K562 (cell line): Measurements from ENCODE around the gene ZNF668. TPM values are rescaled to one million over a fixed set of nuclear protein-coding genes. Genes with fewer than 3 reads are reported as not detected.

Experiments
- KDM5B ChIP-seq: fragments of 200-600 bp; sonication (generic); IDR thresholded peaks from 2 replicates; pipeline ENCODE4 v1.6.1; 2012; ENCODE audit warnings: low read depth, mild to moderate bottlenecking, moderate library complexity, low read length, control low read depth, inconsistent platforms; ENCODE audit not compliant: insufficient replicate concordance
- OTX1 ChIP-seq: fragments of 450-650 bp; formaldehyde crosslinking; IDR thresholded peaks from 2 replicates; pipeline ENCODE4 v1.4.0; 2022; ENCODE audit warnings: mild to moderate bottlenecking
- ZNF695 ChIP-seq: fragments of 450-650 bp; formaldehyde crosslinking; IDR thresholded peaks from 2 replicates; pipeline ENCODE4 v1.4.0; 2020; ENCODE audit warnings: mild to moderate bottlenecking, moderate library complexity
- polyA plus RNA-seq, 8 experiments: library from polyadenylated mRNA; depleted of rRNA in 4 of 8; stranded (reverse) in 5 of 8; unstranded in 3 of 8; fragments of >200 nt; fragmentation: Nextera tagmentation in 2 of 8; fragmentation: Illumina TruSeq in 1 of 8; extraction: Ambion mirVana in 2 of 8; extraction: Trizol in 1 of 8; gene quantifications; 2 replicates each; pipeline versions ENCODE4 v1.2.1 to v1.2.3, GENCODE V29; 2011 to 2014; ENCODE audit warnings: inconsistent platforms in 1 of 8, missing spikeins in 1 of 8
- total RNA-seq, 7 experiments: library from RNA; depleted of rRNA in 6 of 7; stranded (reverse); fragments of >200 nt in 6 of 7; fragmentation: Illumina TruSeq in 2 of 7; extraction: Trizol in 2 of 7; gene quantifications; 2 replicates each; pipeline versions ENCODE4 v1.2.1 to v1.2.3, GENCODE V29; 2011 to 2021; ENCODE audit warnings: low replicate concordance in 1 of 7
- TF ChIP-seq, protein P1 (sequence below), 2 experiments: fragments of 450-650 bp; formaldehyde crosslinking in 1 of 2; IDR thresholded peaks; 2 replicates each; pipeline versions ENCODE4 v1.4.0 to v1.6.1; 2014 to 2020; ENCODE audit warnings: mild to moderate bottlenecking in 2 of 2, borderline replicate concordance in 1 of 2, low read depth in 1 of 2
- TF ChIP-seq, protein P2 (sequence below): sonication (generic); formaldehyde crosslinking; IDR thresholded peaks from 2 replicates; pipeline ENCODE4 v1.8.0; 2023; ENCODE audit warnings: mild to moderate bottlenecking, missing genetic modification reagents
- TF ChIP-seq, protein P3 (sequence below): fragments of 450-650 bp; formaldehyde crosslinking; IDR thresholded peaks from 2 replicates; pipeline ENCODE4 v1.4.0; 2022; ENCODE audit warnings: missing genetic modification characterization
- TF ChIP-seq, protein P4 (sequence below): sonication (generic); formaldehyde crosslinking; IDR thresholded peaks from 2 replicates; pipeline ENCODE4 v1.8.1; 2023; ENCODE audit warnings: mild to moderate bottlenecking, missing genetic modification reagents
- TF ChIP-seq, protein P5 (sequence below): fragments of 450-650 bp; IDR thresholded peaks from 2 replicates; pipeline ENCODE4 v1.6.1; 2016; ENCODE audit warnings: antibody characterized with exemption

The ZNF668 gene
- total and polyA plus RNA-seq, 9 of the 15 experiments (the other 6 are each of a cell fraction or from before 2014, with no cell fraction given), result 0.04 to 15.3 (median 3.8) TPM; not detected in 1

DNA sequence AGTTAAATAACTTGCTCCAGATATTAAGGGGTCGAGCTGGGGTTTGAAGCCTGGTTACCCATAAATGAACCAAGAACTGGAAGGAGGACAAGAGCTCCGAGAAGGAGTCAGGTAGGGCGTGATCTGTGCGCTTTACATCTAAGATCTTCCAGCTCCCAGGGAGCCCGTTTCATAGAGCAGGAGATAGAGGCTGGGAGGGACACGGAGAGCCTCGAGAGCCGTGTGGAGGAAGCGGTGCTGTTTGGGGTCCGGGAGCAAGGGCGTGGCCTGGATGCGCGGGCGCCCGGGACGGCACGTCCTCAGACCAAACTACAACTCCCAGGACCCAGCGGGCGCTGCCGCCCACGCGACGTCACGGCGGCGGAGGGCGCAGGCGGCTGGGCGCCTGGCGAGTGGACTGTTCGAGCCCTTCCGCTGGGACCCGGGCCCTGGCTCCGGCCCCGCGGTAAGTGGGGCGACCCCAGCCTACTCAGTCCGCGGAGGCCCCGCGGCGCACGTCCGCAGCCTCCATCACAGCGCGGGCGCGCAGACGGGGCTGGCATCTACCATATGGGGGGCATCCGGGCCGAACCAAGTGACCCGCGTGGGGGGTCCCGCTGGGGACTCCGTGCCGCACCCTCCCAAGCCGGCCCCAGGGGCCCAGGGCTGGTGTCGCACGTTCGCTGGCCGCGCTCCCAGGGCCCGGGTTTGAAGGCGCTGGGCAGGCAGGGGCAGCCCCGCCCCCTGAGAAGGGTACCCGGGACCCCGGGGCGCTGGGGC lies 34.2 kb upstream of the ZNF668 start, which contains the start of gene BCKDK (continued):
- TF ChIP-seq, protein P1, sequence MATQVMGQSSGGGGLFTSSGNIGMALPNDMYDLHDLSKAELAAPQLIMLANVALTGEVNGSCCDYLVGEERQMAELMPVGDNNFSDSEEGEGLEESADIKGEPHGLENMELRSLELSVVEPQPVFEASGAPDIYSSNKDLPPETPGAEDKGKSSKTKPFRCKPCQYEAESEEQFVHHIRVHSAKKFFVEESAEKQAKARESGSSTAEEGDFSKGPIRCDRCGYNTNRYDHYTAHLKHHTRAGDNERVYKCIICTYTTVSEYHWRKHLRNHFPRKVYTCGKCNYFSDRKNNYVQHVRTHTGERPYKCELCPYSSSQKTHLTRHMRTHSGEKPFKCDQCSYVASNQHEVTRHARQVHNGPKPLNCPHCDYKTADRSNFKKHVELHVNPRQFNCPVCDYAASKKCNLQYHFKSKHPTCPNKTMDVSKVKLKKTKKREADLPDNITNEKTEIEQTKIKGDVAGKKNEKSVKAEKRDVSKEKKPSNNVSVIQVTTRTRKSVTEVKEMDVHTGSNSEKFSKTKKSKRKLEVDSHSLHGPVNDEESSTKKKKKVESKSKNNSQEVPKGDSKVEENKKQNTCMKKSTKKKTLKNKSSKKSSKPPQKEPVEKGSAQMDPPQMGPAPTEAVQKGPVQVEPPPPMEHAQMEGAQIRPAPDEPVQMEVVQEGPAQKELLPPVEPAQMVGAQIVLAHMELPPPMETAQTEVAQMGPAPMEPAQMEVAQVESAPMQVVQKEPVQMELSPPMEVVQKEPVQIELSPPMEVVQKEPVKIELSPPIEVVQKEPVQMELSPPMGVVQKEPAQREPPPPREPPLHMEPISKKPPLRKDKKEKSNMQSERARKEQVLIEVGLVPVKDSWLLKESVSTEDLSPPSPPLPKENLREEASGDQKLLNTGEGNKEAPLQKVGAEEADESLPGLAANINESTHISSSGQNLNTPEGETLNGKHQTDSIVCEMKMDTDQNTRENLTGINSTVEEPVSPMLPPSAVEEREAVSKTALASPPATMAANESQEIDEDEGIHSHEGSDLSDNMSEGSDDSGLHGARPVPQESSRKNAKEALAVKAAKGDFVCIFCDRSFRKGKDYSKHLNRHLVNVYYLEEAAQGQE (IDR thresholded peaks at IDR 0.05; ENCODE audit: borderline replicate concordance), result no peak
- TF ChIP-seq, protein P1 (CRISPR knock-in tag; IDR thresholded peaks at IDR 0.05; ENCODE audit: low read depth), result 0 out of 2 replicates have a peak, but pooled peaks have one; percentile 30
- TF ChIP-seq KDM5B (peak; percentile 50), OTX1 (CRISPR knock-in tag) (no peak), ZNF695 (CRISPR knock-in tag) (no peak)
- TF ChIP-seq, protein P2, sequence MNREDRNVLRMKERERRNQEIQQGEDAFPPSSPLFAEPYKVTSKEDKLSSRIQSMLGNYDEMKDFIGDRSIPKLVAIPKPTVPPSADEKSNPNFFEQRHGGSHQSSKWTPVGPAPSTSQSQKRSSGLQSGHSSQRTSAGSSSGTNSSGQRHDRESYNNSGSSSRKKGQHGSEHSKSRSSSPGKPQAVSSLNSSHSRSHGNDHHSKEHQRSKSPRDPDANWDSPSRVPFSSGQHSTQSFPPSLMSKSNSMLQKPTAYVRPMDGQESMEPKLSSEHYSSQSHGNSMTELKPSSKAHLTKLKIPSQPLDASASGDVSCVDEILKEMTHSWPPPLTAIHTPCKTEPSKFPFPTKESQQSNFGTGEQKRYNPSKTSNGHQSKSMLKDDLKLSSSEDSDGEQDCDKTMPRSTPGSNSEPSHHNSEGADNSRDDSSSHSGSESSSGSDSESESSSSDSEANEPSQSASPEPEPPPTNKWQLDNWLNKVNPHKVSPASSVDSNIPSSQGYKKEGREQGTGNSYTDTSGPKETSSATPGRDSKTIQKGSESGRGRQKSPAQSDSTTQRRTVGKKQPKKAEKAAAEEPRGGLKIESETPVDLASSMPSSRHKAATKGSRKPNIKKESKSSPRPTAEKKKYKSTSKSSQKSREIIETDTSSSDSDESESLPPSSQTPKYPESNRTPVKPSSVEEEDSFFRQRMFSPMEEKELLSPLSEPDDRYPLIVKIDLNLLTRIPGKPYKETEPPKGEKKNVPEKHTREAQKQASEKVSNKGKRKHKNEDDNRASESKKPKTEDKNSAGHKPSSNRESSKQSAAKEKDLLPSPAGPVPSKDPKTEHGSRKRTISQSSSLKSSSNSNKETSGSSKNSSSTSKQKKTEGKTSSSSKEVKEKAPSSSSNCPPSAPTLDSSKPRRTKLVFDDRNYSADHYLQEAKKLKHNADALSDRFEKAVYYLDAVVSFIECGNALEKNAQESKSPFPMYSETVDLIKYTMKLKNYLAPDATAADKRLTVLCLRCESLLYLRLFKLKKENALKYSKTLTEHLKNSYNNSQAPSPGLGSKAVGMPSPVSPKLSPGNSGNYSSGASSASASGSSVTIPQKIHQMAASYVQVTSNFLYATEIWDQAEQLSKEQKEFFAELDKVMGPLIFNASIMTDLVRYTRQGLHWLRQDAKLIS (CRISPR knock-in tag), result no peak
- TF ChIP-seq, protein P3, sequence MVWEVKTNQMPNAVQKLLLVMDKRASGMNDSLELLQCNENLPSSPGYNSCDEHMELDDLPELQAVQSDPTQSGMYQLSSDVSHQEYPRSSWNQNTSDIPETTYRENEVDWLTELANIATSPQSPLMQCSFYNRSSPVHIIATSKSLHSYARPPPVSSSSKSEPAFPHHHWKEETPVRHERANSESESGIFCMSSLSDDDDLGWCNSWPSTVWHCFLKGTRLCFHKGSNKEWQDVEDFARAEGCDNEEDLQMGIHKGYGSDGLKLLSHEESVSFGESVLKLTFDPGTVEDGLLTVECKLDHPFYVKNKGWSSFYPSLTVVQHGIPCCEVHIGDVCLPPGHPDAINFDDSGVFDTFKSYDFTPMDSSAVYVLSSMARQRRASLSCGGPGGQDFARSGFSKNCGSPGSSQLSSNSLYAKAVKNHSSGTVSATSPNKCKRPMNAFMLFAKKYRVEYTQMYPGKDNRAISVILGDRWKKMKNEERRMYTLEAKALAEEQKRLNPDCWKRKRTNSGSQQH (CRISPR knock-in tag), result no peak
- TF ChIP-seq, protein P4, sequence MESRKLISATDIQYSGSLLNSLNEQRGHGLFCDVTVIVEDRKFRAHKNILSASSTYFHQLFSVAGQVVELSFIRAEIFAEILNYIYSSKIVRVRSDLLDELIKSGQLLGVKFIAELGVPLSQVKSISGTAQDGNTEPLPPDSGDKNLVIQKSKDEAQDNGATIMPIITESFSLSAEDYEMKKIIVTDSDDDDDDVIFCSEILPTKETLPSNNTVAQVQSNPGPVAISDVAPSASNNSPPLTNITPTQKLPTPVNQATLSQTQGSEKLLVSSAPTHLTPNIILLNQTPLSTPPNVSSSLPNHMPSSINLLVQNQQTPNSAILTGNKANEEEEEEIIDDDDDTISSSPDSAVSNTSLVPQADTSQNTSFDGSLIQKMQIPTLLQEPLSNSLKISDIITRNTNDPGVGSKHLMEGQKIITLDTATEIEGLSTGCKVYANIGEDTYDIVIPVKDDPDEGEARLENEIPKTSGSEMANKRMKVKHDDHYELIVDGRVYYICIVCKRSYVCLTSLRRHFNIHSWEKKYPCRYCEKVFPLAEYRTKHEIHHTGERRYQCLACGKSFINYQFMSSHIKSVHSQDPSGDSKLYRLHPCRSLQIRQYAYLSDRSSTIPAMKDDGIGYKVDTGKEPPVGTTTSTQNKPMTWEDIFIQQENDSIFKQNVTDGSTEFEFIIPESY, result no peak
- TF ChIP-seq, protein P5, sequence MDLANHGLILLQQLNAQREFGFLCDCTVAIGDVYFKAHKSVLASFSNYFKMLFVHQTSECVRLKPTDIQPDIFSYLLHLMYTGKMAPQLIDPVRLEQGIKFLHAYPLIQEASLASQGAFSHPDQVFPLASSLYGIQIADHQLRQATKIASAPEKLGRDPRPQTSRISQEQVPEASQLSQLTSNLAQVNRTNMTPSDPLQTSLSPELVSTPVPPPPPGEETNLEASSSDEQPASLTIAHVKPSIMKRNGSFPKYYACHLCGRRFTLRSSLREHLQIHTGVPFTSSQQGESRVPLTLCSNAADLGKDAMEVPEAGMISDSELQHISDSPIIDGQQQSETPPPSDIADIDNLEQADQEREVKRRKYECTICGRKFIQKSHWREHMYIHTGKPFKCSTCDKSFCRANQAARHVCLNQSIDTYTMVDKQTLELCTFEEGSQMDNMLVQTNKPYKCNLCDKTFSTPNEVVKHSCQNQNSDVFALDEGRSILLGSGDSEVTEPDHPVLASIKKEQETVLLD, result 0 out of 2 replicates have a peak, but pooled peaks have one; percentile 42
